Body of pancreas (tissue), 4 donors: ENCODE measurements around the gene MIOS. TPM values are rescaled to one million over a fixed set of nuclear protein-coding genes. Genes with fewer than 3 reads are reported as not detected.
A peak's percentile ranks its signal among the peaks of the same experiment; 100 is the strongest.

Experiments
- ATAC-seq: fragments of 150-250 bp; one replicate; pipeline ENCODE4 v1.9.1; 2016
- DNase-seq, 4 donors: peaks; one replicate each; pipeline ENCODE4 v3.0.0-alpha.2; 2019
- H3K27ac ChIP-seq, 4 donors: fragments of 200-600 bp; sonication (generic); 1 replicate in 3 of 4; 2 replicates in 1 of 4; pipeline versions ENCODE4 v1.5.1 to v1.6.1; 2016 to 2019; ENCODE audit warnings: mild to moderate bottlenecking in 1 of 4, mixed read lengths in 1 of 4, moderate library complexity in 1 of 4
- H3K27me3 ChIP-seq, 2 donors: fragments of 200-600 bp; sonication (generic); one replicate each; pipeline ENCODE4 v1.6.0; 2016; ENCODE audit warnings: mild to moderate bottlenecking in 1 of 2
- H3K36me3 ChIP-seq, 2 donors: fragments of 200-600 bp; sonication (generic); replicated peaks in 1 of 2; 2 replicates each; pipeline ENCODE4 v1.5.1; 2016; ENCODE audit warnings: low read depth in 2 of 2; ENCODE audit not compliant: insufficient read depth in 1 of 2
- H3K4me1 ChIP-seq: fragments of 200-600 bp; sonication (generic); one replicate; pipeline ENCODE4 v1.6.0; 2016
- H3K4me3 ChIP-seq, 2 donors: fragments of 200-600 bp; sonication (generic); 1 replicate in 1 of 2; 2 replicates in 1 of 2; pipeline ENCODE4 v1.5.1; 2016 to 2019
- H3K9me3 ChIP-seq, 3 donors: fragments of 200-600 bp; sonication (generic); 1 replicate in 2 of 3; 2 replicates in 1 of 3; pipeline ENCODE4 v1.5.1; 2016
- POLR2A ChIP-seq, 3 donors: fragments of 450-650 bp; IDR thresholded peaks; one replicate each; pipeline ENCODE4 v1.6.1; 2016; ENCODE audit warnings: antibody characterized with exemption in 3 of 3, mild to moderate bottlenecking in 2 of 3
- WGBS, 2 donors: methylation state at CpG; one replicate each; pipeline ENCODE4 v1.1.5; 2017; 5-methylcytosine and 5-hydroxymethylcytosine counted together
- intact Hi-C: fragments of 100-400 bp; cut with DNase I; formaldehyde crosslinking; loops from one replicate; pipeline ENCODE4 v1.15.1; 2023
- total RNA-seq, 2 donors: library from RNA; depleted of rRNA; stranded (reverse); fragments of >200 nt; gene quantifications; one replicate each; pipeline ENCODE4 v1.1.0, GENCODE V29; 2016
- TF ChIP-seq, protein P1 (sequence below), 7 experiments: fragments of 450-650 bp in 4 of 7; fragments of 200-600 bp in 3 of 7; sonication (generic) in 3 of 7; IDR thresholded peaks; one replicate each; pipeline ENCODE4 v1.5.1; 2016 to 2019; ENCODE audit warnings: antibody characterized with exemption in 7 of 7

MIOS gene
- total RNA-seq, 2 donors from 2014 or later = 42.5 to 44.6 TPM

DNA sequence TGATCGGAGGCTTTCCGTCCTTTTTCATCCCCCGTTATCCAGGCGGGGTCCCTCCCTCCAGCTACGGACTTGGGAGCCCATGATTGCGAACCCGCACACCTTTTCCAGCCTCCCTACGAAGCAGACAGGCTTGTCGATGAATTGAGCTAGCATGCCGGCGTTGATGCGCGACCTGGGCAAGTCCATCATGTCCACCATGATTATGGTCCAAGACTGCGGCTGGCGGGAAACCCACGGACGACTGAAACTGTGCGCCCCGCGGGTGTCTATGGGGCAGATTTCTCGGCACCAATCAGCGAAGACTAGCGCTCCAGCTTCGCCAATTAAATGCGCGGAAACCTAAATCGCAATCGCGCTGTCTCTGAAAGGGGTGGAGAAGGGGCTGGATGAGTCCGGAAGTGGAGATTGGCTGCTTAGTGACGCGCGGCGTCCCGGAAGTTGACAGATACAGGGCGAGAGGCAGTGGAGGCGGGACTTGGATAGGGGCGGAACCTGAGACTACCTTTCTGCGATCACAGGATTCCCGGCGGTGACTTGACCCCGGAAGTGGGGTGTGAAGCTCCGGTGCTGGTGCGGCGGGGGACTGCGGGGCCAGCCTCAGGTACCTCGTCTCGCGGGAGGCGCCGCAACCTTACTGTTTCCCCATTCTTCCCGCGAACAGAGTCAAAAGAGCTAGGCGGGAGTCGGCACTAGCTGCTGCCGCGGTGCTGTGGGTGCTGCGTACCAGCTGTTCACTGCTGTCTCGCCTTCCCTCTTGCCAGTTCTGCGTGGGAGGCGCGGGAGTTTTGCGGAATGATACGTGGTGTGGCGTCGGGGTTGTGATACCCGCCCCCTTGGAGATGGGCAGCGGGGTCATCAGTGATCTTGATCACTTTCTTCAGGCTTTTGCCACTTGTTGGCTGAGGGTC is 73.8 kb downstream of the MIOS start, which contains the start of gene UMAD1:
Gene UMAD1, plus strand, starts transcription at position 532 of the 908 bp plus-strand sequence. CDS start 32,620 bp downstream, outside the sequence.
- ATAC-seq = peak; percentile 98
- Histone ChIP-seq H3K27ac (peak within 1 kb of the TSS; percentile 89 to 98 (median 94)), H3K9me3 (no peaks in the 10 kb centered on the region), H3K4me3 (peak within 1 kb of the TSS; percentile 73 to 79), H3K36me3 (no peaks in the 10 kb centered on the region), H3K27me3 (no peaks in the 10 kb centered on the region), H3K4me1 (peaks cover 23% of the 10 kb centered on the region)
- TF ChIP-seq, protein P1, sequence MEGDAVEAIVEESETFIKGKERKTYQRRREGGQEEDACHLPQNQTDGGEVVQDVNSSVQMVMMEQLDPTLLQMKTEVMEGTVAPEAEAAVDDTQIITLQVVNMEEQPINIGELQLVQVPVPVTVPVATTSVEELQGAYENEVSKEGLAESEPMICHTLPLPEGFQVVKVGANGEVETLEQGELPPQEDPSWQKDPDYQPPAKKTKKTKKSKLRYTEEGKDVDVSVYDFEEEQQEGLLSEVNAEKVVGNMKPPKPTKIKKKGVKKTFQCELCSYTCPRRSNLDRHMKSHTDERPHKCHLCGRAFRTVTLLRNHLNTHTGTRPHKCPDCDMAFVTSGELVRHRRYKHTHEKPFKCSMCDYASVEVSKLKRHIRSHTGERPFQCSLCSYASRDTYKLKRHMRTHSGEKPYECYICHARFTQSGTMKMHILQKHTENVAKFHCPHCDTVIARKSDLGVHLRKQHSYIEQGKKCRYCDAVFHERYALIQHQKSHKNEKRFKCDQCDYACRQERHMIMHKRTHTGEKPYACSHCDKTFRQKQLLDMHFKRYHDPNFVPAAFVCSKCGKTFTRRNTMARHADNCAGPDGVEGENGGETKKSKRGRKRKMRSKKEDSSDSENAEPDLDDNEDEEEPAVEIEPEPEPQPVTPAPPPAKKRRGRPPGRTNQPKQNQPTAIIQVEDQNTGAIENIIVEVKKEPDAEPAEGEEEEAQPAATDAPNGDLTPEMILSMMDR (IDR thresholded peaks at IDR 0.05) = no peak
- TF ChIP-seq POLR2A (IDR thresholded peaks at IDR 0.05) = peak; percentile 91 to 98 (median 98)
- DNase-seq = peak; percentile 98 to 99 (median 98)
- intact Hi-C loops = no loop called here
- 0% methylated on average over 38 to 68 of the region's 68 CpGs for WGBS, 2 donors

DNA sequence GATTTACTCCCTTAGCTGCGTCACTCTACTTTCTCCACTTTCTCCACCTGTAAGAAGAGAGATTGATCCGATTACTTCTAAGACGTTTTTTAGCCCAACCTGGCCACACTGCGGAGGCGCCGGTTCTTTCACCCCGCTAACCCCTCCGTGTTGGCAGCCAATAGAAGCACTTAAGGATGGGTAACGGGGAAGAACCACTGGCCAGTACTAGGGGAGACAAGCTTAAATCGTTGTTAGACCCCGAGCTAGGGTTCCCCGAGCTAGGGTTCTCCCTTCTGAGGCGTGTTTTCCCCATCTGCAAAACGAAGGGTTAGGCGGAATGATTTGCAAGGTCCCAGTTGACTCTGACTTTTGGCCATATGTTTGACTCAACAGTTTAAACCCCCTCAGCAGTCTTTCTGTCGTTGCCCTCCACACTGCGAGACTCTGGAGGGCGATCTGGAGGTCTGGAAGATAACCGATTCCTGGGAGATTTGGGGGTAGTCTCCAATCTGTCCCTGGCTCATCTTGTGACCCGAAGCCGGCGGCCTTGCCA is 74.5 kb downstream of the MIOS start:
- intact Hi-C loops = no loop called here
- 3 to 4% methylated on average over 22 of the region's 22 CpGs for WGBS, 2 donors
- ATAC-seq (peak; percentile 6), DNase-seq (peak in 2 of 4 donors; percentile 14 to 35)
- H3K27ac ChIP-seq = peak overlapping the region; percentile 89 to 98 (median 94)
- H3K4me3 ChIP-seq = peak overlapping the region; percentile 53 to 73
- no peaks in the 10 kb centered on the region for H3K36me3 ChIP-seq
- TF ChIP-seq POLR2A (IDR thresholded peaks at IDR 0.05) = no peak
- TF ChIP-seq, protein P1 (IDR thresholded peaks at IDR 0.05) = no peak
- no peaks in the 10 kb centered on the region for H3K27me3 ChIP-seq
- peaks cover 23% of the 10 kb centered on the region for H3K4me1 ChIP-seq
- no peaks in the 10 kb centered on the region for H3K9me3 ChIP-seq

DNA sequence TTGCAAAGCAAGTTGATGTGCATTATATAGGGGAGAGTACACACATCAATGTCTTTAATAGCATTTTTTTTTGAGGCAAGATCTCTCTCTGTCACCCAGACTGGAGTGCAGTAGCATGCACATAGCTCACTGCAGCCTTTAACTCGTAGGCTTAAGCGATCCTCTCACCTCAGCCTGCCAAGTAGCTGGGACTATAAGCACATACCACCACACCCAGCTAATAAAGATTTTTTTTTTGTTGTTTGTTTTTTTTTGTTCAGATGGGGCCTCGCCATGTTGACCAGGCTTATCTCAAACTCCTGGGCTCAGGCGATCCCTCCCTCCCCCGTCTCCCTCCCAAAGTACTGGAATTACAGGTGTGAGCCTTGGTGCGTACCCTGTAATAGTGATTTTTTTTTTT is 75.4 kb downstream of the MIOS start:
- Histone ChIP-seq H3K27me3 (no peaks in the 10 kb centered on the region), H3K36me3 (no peaks in the 10 kb centered on the region), H3K4me1 (peaks cover 23% of the 10 kb centered on the region), H3K4me3 (no peak overlapping the region), H3K9me3 (no peaks in the 10 kb centered on the region), H3K27ac (peak overlapping the region in 3 of 4 donors; percentile 89 to 98 (median 93))
- ATAC-seq (no peak), DNase-seq (peak; percentile 26 to 61 (median 57))
- intact Hi-C loops = no loop called here
- peak in 2 of 3 donors; percentile 45 to 52 for TF ChIP-seq POLR2A (IDR thresholded peaks at IDR 0.05)
- TF ChIP-seq, protein P1 (IDR thresholded peaks at IDR 0.05) = no peak
- 28 to 37% methylated on average over 6 of the region's 6 CpGs for WGBS, 2 donors

DNA sequence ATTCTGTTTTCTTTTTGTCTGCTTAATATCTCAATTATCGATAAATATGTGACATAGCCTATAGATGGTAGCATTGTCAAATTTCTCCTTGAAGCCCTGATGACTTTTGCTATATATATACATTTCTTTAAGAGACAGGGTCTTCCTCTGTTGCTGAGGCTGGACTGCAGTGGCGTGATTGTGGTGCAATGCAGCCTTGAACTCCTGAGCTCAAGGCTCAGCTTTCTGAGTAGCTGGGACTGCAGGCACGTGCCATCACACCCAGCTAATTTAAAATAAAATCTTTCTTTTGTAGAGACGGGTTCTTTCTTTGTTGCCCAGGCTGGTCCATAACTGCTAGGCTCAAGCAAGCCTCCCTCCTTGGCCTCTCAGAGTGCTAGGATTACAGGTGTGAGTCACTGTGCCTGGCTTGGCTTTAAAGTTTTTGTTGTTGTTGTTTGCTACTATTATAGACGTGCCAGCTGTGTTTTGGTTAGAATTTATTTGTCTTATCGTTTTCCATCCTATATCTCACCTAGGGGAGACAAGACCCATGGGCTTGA is 80.9 kb downstream of the MIOS start:
- TF ChIP-seq, protein P1 (IDR thresholded peaks at IDR 0.05) = no peak
- TF ChIP-seq POLR2A (IDR thresholded peaks at IDR 0.05) = no peak
- ATAC-seq (no peak), DNase-seq (no peak)
- Histone ChIP-seq H3K27ac (no peak overlapping the region), H3K36me3 (no peaks in the 10 kb centered on the region), H3K27me3 (no peaks in the 10 kb centered on the region), H3K4me1 (peaks cover 28% of the 10 kb centered on the region), H3K4me3 (no peak overlapping the region), H3K9me3 (no peaks in the 10 kb centered on the region)
- intact Hi-C loops = no loop called here
- WGBS, 2 donors = 50% methylated on average over 6 of the region's 6 CpGs
